Measurements from ENCODE around the gene SWT1. TPM values are rescaled to one million over a fixed set of nuclear protein-coding genes. Genes with fewer than 3 reads are reported as not detected.

The SWT1 gene
- total RNA-seq, 4 donors from 2014 or later: 8.9 to 12.6 (median 10.6) TPM

DNA sequence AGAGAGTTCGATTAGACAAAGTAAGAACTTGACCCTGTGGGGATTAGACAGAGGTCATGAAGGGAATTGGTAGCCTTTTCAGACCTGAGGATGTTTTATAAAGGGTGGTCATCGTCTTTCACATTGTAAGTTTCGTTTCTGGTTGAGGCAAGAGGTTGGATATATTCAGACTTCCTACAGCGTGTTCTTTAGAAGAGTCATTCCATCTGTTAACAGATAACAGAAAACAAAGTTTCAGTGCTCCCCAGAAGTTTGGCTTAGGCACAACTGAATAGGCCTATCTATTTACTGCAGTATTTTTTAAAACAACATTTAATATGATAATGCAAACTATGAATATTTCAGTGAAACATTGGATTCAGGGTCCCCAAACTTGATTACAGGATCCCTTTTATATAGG is 177.2 kb downstream of the SWT1 start:
- TF ChIP-seq CTCF (IDR thresholded peaks at IDR 0.05; ENCODE audit: low read depth): no peak

DNA sequence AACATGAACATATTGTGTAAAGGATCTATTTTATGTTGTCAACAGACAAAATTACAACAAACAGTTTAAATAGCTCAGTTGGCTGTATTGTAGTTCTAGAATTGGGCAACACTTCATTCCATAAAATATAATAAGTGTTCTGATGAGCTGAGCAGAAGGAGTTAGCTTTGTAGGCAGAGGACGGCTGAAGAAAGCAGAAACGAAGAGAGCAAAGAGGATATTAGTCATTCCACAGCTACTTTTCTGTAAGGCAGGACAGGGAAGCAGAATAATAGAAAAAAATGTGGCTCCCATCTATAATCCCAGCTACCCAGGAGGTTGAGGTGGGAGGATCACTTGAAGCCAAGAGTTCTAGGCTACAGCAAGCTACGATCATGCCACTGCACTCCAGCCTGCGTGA is 180.3 kb downstream of the SWT1 start:
- TF ChIP-seq CTCF (IDR thresholded peaks at IDR 0.05; ENCODE audit: low read depth): no peak

DNA sequence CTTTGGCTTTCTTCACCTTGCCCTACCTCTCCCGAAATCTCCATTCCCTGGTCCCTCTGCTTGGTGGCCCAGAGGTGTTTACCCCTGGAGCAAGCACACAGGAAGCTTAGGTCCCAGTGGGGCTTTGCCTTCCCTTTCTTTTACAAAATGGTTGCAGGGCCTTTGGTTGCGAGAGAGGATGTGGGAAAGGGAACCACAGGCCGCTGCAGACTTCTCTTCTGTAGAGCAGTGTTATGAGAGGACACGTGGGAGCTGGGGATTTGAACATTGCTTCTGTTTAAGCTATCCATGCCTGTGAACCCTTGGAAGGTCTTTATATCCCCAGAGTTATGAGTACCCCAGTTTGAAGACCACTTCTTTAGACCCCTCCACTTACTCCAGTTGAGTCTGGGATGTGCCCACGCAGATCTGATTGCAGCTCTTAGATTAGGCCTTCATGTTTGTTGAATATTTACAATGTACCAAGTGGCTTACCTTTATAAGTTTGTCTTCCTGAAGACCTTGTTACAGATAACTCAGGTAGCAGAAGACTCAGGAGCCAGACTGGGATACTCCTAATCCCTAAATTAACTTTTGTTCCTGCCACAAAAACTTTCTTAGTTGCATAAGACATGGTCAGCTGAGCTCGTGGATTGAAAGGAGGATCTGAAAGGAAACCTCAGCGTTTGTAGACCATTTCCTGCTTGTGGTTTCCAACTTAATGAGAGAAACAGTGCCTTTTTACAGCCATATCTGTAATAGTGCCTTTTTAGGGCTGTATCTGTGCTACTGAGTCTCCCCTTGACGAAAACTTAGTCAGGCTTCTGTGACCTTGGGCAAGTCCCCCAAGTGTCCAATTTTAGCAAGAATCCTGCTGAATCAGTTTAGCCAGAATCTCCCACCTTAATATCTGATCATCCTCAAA is 182.0 kb downstream of the SWT1 start:
- no peak for TF ChIP-seq CTCF (IDR thresholded peaks at IDR 0.05; ENCODE audit: low read depth)

DNA sequence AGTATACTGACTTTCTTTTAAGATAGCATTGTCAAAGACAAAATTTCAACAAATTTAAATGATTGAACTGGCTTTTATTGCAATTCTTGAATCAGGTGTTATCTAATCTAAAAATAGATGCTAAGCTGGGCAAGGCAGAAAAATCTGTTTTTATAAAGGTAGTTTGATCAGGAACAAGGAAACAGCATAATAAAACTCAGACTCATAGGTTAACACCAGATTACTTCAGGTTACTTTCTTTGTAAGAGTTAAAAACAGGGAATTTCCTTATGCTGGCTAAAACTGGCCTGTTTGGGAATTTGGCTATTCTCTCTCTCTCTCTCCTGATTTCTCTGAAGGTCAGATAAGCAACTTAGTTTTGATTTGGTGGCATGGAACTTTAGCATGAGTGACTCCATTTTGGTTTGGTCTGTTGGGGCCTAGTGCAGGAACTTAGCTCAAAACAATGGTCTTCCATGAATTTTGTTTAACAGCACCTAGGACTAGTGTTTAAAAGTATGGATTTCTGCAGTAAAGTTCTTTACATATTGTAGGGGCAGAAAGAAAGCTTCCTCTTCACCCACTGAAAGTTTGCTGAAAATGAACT is 184.3 kb downstream of the SWT1 start:
- TF ChIP-seq CTCF (IDR thresholded peaks at IDR 0.05; ENCODE audit: low read depth): no peak

Small RNA genes lying within 50 kb of the gene (small RNA-seq; reads per million reads assigned to genes)
- 0.49 reads per million for gene RF00019

Other genes with a start within 250 kb of the SWT1 start
- gene NIBAN1, start 182.7 kb upstream of the SWT1 start, total RNA-seq: 10 to 100 TPM; 12.1 to 22.1 (median 15.2) TPM
- gene RNF2, start 111.6 kb upstream of the SWT1 start, total RNA-seq: 10 to 100 TPM in 3 of 4 donors, 1 to 10 TPM in 1; 9.2 to 22.1 (median 20.5) TPM
- gene TRMT1L, start 214 bp upstream of the SWT1 start, total RNA-seq: 10 to 100 TPM; 16.1 to 19.2 (median 18.4) TPM
- gene IVNS1ABP, start 160.1 kb downstream of the SWT1 start, total RNA-seq: 100 to 1,000 TPM in 2 of 4 donors, 10 to 100 TPM in 2; 96.7 to 110 (median 103) TPM

Data from subcutaneous adipose tissue (tissue), 4 donors.